ENCODE data around the gene MSI2.

MSI2 gene

DNA sequence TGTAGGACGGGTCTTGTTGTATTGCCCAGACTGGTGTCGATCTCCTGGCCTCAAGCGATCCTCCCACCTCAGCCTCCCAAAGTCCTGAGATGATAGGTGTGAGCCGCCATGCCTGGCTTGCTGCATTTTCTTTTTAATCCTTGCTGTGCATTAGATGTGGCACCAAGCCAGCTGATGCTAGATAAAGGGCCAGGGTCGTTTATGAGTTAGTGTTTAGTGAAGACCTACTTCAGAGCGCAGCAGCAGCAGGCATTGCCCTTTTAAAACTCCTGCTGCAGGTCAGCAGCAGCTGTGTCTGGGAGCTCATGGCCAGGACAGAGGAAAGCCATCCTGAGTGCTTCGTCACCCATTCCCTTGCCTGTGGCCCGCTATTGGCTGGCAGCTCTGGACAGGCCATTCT lies 251.5 kb downstream of the MSI2 start:
- H3K27ac ChIP-seq: no peak overlapping the region
- CTCF ChIA-PET: no interaction called here
- TF ChIP-seq, protein P1, sequence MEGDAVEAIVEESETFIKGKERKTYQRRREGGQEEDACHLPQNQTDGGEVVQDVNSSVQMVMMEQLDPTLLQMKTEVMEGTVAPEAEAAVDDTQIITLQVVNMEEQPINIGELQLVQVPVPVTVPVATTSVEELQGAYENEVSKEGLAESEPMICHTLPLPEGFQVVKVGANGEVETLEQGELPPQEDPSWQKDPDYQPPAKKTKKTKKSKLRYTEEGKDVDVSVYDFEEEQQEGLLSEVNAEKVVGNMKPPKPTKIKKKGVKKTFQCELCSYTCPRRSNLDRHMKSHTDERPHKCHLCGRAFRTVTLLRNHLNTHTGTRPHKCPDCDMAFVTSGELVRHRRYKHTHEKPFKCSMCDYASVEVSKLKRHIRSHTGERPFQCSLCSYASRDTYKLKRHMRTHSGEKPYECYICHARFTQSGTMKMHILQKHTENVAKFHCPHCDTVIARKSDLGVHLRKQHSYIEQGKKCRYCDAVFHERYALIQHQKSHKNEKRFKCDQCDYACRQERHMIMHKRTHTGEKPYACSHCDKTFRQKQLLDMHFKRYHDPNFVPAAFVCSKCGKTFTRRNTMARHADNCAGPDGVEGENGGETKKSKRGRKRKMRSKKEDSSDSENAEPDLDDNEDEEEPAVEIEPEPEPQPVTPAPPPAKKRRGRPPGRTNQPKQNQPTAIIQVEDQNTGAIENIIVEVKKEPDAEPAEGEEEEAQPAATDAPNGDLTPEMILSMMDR (conservative IDR thresholded peaks at IDR 0.05; ENCODE audit: low read depth): no peak
- POLR2A ChIA-PET (ENCODE audit: low non-redundant PET): no interaction called here
- DNase-seq (ENCODE audit: low spot score): no peak

DNA sequence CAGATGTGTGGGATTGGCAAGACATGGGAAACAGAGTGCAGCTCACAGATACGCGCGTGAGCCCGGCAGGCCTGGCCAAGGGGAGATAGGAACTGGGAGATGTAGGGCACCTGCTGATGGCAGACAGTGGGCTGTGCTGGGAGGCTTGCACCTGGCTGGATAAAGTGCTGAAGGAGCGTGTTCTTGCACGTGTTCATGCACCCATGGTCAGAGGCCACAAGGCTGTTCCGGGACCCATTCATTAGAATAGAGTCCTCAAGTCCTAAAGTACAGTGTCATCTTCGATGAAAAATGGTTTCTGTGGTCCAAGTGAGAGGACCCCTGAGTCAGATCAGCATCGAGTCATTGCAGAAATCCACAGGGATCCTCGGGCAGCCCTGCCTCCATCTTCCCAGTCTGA lies 252.3 kb downstream of the MSI2 start:
- H3K27ac ChIP-seq: no peak overlapping the region
- CTCF ChIA-PET: interaction anchor here (0.6 kb wide), 1 partner anchor 25 kb away, joined by 4 read pairs; no protein-coding TSS in a partner anchor
- TF ChIP-seq, protein P1 (conservative IDR thresholded peaks at IDR 0.05; ENCODE audit: low read depth): no peak
- POLR2A ChIA-PET (ENCODE audit: low non-redundant PET): no interaction called here
- no peak for DNase-seq (ENCODE audit: low spot score)

DNA sequence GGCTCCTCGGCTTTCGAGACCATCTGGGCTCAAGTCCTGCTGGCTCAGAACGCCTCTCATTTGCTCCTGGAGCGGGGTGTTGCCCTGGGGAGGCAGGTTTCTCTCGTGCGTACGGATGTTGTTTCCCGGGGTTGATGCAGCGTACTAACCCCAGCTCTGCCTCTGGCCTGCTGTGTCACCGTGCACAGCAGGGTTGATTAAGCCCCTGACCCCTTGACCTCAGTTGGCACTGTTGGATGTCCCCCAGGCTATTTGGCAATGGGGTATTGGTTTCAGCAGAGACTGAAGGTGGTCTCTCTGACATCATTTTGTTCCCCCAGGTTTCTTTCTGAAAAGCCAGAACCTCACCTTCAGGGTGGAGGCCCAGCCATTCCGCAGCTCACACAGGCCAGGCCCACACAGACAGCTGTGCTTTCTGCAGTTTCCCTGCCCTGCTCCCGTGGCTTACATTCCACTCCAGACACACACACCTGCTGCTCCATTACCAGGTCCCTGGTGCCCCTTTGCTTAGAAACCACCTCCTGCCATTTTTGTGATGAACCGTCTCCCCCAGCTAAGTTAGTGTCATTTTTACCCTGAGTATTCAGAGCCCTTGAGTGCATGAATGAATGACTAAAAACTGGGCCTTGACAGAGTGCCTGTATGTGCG lies 255.3 kb downstream of the MSI2 start:
- no peak for DNase-seq (ENCODE audit: low spot score)
- ChIA-PET POLR2A (ENCODE audit: low non-redundant PET) (no interaction called here), CTCF (no interaction called here)
- TF ChIP-seq, protein P1 (conservative IDR thresholded peaks at IDR 0.05; ENCODE audit: low read depth): no peak
- H3K27ac ChIP-seq: no peak overlapping the region

DNA sequence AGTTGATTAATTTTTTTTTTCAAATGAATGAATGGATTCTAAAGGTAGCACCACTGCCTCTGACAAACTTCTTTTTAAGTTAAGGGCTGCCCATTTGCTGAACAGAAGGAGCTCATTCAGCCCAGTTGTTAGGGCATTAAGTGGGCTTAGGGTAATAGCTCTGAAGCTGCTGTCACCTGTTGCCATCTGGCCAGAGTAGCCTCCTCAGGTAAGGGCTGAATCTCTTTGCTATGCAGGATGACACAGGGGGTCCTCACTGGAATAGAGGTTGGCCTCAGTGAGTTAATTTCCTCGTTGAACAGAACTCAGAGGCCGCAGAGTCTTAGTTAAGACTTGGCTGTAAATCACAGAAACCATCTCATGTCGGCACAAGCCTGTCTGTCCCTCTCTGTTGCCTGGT lies 255.9 kb downstream of the MSI2 start:
- ChIA-PET POLR2A (ENCODE audit: low non-redundant PET) (interaction anchor here (0.6 kb wide), 1 partner anchor 113 kb away, joined by 4 read pairs; no protein-coding TSS in a partner anchor), CTCF (no interaction called here)
- TF ChIP-seq, protein P1 (conservative IDR thresholded peaks at IDR 0.05; ENCODE audit: low read depth): no peak
- DNase-seq (ENCODE audit: low spot score): no peak
- no peak overlapping the region for H3K27ac ChIP-seq

DNA sequence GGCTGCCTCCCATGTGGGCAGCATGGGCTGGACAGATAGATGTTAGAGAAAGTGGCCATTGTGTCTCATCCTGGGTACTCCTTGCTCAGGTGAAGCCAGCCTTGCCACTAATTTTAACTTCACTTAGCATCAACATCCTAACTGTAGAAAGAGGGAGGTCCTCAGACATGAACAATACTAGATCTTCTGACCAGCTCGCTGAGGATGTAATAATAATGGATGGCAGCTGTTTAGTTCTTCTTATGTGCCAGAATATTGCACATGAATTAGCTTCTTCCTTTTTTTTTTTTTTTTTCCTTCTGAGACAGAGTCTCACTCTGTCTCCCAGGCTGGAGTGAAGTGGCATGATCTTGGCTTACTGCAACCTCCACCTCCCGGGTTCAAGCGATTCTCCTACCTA lies 256.4 kb downstream of the MSI2 start:
- TF ChIP-seq, protein P1 (conservative IDR thresholded peaks at IDR 0.05; ENCODE audit: low read depth): no peak
- no peak for DNase-seq (ENCODE audit: low spot score)
- H3K27ac ChIP-seq: no peak overlapping the region
- CTCF ChIA-PET: no interaction called here
- POLR2A ChIA-PET (ENCODE audit: low non-redundant PET): interaction anchor here (0.6 kb wide), 1 partner anchor 113 kb away, joined by 4 read pairs; no protein-coding TSS in a partner anchor

DNA sequence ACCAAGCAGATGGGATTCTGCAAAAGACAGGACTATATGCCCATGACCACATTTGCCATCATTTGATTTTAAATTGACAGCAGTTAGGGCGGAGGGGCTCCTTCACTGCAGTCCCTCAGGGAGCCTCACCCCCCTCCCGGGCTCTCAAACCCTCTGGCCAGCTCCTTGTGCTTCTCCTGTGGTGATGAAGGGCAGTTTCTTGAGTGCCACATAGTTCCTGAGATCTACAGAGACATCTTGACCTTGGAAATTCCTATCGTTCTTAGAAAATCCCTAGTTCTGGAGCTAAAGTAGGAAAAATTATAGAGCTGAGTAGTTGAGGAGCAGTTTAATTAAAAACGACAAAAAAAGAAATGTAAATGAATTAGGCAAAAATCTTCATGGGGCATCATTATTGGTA lies 257.2 kb downstream of the MSI2 start:
- CTCF ChIA-PET: no interaction called here
- H3K27ac ChIP-seq: no peak overlapping the region

More for the DNA sequence above, 257.2 kb downstream of the MSI2 start:
- POLR2A ChIA-PET (ENCODE audit: low non-redundant PET): no interaction called here
- TF ChIP-seq, protein P1 (conservative IDR thresholded peaks at IDR 0.05; ENCODE audit: low read depth): no peak
- DNase-seq (ENCODE audit: low spot score): no peak
